AG10803 (cell line): ENCODE measurements around the gene C4orf36.

Experiments used
- DNase-seq: peaks from one replicate; pipeline ENCODE4 v3.0.0; 2010; ENCODE audit warnings: low read depth
- H3K4me3 ChIP-seq: 2 replicates; pipeline ENCODE4 v1.5.1; 2011; ENCODE audit warnings: mild to moderate bottlenecking, low read length, control low read depth
- CTCF ChIP-seq: conservative IDR thresholded peaks from 2 replicates; pipeline ENCODE4 v1.5.1; 2011; ENCODE audit warnings: mild to moderate bottlenecking, low read length, control low read depth, inconsistent platforms

C4orf36 gene

GRCh38 chr4:86840858-86841257 is 51.4 kb downstream of the C4orf36 start:
- TF ChIP-seq CTCF, result no peak
- no peak for DNase-seq
- no peak overlapping the region for H3K4me3 ChIP-seq

GRCh38 chr4:86837691-86838503 is 54.3 kb downstream of the C4orf36 start:
- no peak for DNase-seq
- H3K4me3 ChIP-seq, result no peak overlapping the region
- TF ChIP-seq CTCF, result no peak

- DNase-seq, result no peak
- no peak overlapping the region for H3K4me3 ChIP-seq
- no peak for TF ChIP-seq CTCF
Measured at GRCh38 chr4:86835677-86836076, 56.5 kb downstream of the C4orf36 start.

- no peak overlapping the region for H3K4me3 ChIP-seq
Measured at GRCh38 chr4:86834901-86835300, 57.3 kb downstream of the C4orf36 start.

GRCh38 chr4:86833615-86834014 is 58.6 kb downstream of the C4orf36 start:
- TF ChIP-seq CTCF, result no peak
- no peak overlapping the region for H3K4me3 ChIP-seq
- no peak for DNase-seq

More at GRCh38 chr4:86834901-86835300, 57.3 kb downstream of the C4orf36 start:
- TF ChIP-seq CTCF, result no peak
- peak; percentile 85 for DNase-seq

GRCh38 chr4:86831262-86832130 is 60.7 kb downstream of the C4orf36 start:
- no peak overlapping the region for H3K4me3 ChIP-seq
- TF ChIP-seq CTCF, result no peak
- peak; percentile 94 for DNase-seq
